GM12873 (cell line): ENCODE results near the gene PTHLH.

Experiments
- TF ChIP-seq, protein P1 (sequence below): IDR thresholded peaks from 2 replicates; pipeline ENCODE4 v1.5.1; 2012; ENCODE audit warnings: low read depth, mild to moderate bottlenecking, moderate library complexity, low read length, control low read depth; ENCODE audit not compliant: insufficient read depth; ENCODE audit errors: missing control alignments

Gene PTHLH

DNA sequence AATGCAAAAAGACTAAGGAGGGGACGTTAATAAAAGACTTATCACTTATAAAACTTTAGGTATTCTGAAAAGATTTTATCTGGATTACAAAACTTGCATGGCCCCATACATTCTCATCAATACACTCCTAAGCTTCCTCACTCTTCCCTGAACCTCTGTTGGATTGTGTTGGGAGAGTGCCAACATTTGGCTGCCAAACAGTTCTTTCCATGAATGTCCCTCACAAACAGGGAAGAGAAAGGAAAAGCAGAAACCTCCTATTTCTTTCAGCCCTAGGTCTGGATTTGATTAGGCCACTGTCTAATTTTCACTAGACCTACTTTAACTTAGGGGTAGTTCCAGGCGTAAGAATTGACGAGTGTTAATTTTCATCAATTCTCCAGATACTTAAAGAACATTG is 11.7 kb downstream of the PTHLH start:
- TF ChIP-seq, protein P1, sequence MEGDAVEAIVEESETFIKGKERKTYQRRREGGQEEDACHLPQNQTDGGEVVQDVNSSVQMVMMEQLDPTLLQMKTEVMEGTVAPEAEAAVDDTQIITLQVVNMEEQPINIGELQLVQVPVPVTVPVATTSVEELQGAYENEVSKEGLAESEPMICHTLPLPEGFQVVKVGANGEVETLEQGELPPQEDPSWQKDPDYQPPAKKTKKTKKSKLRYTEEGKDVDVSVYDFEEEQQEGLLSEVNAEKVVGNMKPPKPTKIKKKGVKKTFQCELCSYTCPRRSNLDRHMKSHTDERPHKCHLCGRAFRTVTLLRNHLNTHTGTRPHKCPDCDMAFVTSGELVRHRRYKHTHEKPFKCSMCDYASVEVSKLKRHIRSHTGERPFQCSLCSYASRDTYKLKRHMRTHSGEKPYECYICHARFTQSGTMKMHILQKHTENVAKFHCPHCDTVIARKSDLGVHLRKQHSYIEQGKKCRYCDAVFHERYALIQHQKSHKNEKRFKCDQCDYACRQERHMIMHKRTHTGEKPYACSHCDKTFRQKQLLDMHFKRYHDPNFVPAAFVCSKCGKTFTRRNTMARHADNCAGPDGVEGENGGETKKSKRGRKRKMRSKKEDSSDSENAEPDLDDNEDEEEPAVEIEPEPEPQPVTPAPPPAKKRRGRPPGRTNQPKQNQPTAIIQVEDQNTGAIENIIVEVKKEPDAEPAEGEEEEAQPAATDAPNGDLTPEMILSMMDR, result no peak

DNA sequence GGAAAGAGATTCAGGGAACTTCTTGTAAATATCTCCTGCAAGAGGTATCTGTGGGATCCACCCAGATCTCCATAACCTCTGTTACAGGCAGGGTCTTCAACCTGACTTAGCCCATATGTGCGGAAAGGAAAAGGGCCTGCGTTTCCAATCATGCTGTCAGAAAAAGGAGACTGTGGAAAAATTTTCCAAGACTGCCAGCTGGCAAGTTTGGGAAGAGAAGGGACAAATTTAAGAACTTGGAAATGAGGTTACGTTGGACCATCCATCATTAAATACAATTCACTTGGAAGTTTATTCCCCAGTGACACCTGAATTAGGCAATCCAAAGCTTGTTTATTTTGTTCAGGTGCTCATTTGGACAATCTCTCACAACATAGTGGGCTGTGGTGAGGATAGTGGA is 13.9 kb downstream of the PTHLH start:
- TF ChIP-seq, protein P1, result no peak

DNA sequence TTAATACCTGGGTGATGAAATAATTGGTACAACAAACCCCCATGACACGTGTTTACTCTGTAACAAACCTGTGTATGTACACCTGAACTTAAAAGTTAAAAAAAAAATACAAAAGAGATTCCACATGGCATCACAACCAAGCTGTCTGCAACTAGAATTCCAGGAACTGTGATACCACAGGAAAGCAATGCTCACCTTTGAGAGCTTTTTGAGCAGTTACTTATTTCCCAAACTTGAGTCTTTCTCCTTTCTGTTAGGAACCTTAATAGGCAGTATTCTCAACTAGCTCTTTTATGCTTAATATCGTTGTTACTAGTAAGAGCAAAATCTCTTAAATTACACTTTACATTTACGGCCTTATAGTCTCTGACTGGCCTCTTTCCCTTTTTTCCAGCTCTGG is 15.2 kb downstream of the PTHLH start:
- TF ChIP-seq, protein P1, result no peak

- TF ChIP-seq, protein P1, result no peak
Measured at GRCh38 chr12:27953817-27954216, 18.7 kb downstream of the PTHLH start.

DNA sequence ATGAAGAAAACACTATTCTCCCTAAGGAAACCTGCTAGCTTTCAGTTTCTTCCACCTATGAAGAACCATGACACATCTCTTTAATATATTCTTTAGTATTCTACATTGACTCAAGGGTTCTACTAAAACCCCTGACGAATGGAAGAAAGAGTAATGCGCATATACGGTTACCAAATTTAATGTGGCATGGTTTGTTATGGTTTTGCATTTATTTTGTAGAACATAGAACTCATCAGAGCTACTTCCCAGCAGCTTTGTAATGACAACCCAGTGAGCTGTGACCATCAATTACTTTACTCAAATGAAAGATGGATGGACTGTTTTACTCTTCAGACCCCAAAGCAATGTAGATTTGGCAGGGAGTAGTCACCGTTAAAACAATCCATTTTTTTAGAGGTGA is 19.2 kb downstream of the PTHLH start:
- TF ChIP-seq, protein P1, result no peak

DNA sequence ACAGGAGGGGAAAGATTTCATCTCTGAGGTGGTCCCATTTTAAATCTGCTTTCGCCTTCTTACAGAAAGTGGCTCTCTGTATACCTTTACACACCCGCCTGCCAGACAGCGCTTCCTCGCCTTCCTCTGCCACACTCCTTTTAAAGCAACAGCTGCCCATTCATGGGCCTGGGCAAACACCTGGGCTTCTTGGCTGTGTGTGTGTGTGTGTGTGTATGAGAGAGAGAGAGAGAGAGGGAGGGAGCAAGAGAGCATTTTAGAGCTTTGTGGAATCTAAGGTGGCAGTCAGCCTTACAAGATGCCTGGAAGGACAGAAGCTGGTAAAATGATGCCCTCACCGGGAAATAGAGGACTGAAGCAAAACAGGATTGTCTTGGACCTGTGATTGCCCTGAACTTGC is 20.0 kb downstream of the PTHLH start:
- TF ChIP-seq, protein P1, result no peak

- TF ChIP-seq, protein P1, result no peak
Measured at GRCh38 chr12:27951898-27952297, 20.6 kb downstream of the PTHLH start.
